ENCODE measurements around the gene SSUH2.
"Not testable (repeated sequence)": the region's sequence is repeated elsewhere in the genome, so short reads cannot be mapped to it uniquely, and the experiment has no call there.

SSUH2 gene, protein sequence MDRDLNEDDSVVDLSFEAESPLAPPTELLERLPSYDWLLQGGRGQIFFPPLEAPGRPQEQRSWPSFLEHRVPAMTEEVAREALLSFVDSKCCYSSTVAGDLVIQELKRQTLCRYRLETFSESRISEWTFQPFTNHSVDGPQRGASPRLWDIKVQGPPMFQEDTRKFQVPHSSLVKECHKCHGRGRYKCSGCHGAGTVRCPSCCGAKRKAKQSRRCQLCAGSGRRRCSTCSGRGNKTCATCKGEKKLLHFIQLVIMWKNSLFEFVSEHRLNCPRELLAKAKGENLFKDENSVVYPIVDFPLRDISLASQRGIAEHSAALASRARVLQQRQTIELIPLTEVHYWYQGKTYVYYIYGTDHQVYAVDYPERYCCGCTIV

GRCh38 chr3:8644748-8645390 is at the start of gene SSUH2:
TSS of gene SSUH2 (minus strand) at chr3:8644798. CDS start at chr3:8644758, 40 bp downstream.
- DNase-seq (ENCODE audit: low spot score) = no peak

GRCh38 chr3:8691295-8691694 is 46.7 kb upstream of the SSUH2 start:
- DNase-seq (ENCODE audit: low spot score) = not testable (repeated sequence)

DNA sequence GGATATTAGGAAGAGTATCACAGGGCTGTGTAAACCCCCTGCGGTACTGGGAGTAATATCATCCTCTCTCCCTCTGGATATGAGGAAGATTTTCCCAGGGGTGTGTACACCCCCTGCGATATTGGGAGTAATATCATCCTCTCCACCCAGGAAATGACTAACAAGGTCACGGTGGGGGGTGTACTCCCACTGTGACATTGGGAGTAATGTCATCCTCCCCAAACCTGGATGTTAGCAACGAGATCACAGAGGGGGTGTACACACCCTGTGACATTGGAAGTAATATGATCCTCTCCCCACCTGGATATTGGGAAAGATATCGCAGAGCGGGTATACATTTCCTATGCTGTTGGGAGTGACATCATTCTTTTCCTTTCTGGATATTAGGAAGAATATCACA is 40.4 kb upstream of the SSUH2 start:
- not testable (repeated sequence) for DNase-seq (ENCODE audit: low spot score)

DNA sequence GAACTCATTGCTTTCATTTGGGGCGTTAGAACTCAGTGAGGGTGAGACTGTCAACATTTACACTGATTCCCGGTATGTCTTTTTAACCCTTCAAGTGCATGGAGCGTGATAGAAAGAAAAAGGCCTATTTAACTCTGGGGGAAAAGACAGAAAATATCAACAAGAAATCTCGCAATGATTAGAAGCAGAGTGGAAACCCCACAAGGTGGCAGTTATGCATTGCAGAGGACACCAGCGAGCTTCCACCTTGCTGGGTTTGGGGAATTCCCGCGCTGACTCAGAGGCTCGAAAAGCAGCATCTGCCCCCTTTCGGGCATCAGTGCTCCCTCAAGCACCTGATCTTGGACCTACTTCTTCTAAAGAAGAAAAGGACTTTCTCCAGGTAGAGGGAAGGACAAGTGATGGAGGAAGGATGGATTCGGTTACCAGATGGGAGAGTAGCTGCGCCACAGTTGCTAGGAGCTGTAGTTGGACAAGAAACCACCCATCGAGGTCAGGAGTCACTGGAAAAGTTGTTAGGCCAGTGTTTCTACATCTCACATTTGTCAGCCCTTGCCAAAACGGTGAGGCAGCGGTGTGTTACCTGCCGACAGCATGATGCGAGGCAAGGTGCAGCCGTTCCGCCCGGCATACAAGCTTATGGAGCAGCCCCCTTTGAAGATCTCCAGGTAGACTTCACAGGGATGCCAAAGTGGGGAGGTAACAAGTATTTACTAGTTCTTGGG is 38.4 kb upstream of the SSUH2 start:
- DNase-seq (ENCODE audit: low spot score) = not testable (repeated sequence)

GRCh38 chr3:8681881-8682538 is 37.4 kb upstream of the SSUH2 start:
- DNase-seq (ENCODE audit: low spot score) = not testable (repeated sequence)

DNA sequence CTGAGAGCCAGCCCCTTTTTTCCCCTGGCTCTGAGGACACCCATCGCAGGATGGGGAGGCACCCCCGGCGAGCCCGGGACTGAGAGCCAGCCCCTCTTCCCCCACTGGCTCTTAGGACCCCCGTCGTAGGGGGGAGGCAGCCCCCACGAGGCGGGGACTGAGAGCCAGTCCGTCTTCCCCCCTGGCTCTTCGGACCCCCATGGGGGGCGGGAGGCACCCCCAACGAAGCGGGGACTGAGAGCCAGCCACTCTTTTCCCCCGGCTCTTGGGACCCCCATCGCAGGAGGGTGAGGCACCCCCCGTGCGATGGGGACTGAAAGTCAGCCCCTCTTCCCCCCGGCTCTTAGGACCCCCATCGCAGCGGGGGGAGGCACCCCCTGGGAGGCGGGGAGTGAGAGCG is 36.8 kb upstream of the SSUH2 start:
- no peak for DNase-seq (ENCODE audit: low spot score)

- DNase-seq (ENCODE audit: low spot score) = not testable (repeated sequence)
Measured at GRCh38 chr3:8679817-8680553, 35.4 kb upstream of the SSUH2 start.

DNA sequence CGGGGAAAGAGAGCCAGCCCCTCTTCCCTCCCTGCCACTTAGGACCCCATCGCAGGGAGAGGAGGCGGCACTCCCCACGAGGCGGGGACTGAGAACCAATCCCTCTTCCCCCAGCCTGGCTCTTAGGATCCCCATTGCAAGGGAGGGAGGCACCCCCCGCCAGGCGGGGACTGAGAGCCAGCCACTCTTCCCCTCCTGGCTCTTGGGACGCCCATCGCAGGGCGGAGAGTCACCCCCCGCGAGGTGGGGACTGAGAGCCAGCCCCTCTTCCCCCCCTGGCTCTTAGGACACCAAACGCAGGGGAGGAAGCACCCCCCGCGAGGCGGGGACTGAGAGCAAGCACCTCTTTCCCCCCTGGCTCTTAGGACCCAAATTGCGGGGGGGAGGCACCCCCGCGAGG is 34.2 kb upstream of the SSUH2 start:
- no peak for DNase-seq (ENCODE audit: low spot score)

GRCh38 chr3:8677258-8677657 is 32.7 kb upstream of the SSUH2 start:
- DNase-seq (ENCODE audit: low spot score) = not testable (repeated sequence)

GRCh38 chr3:8675591-8675990 is 31.0 kb upstream of the SSUH2 start:
- not testable (repeated sequence) for DNase-seq (ENCODE audit: low spot score)

DNA sequence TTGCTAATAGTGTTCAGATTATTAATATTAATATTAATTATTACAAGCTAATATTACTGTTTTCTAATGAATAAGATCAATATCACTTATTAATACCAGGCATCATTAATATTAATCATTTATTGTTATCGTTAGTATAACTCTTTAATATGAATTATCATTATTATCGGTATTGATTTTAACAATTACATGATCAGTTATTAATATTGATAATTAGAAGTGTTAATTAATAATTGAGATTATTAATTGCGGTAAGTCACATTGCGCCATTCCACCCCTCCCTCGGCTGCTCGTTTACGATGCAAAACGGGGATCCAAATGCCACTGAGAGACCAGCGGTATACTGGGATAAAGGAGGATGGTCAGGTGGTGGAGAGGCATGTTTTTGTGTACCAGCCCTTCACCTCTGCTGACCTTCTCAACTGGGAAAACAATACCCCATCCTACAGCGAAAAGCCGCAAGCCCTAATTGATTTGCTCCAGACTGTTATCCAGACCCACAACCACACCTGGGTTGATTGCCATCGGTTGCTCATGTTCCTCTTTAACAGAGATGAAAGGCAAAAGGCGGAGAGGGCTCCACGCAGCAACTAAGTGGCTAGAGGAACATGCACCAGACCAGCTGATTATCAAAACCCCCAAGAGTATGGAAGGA is 28.6 kb upstream of the SSUH2 start:
- no peak for DNase-seq (ENCODE audit: low spot score)

GRCh38 chr3:8669019-8669418 is 24.4 kb upstream of the SSUH2 start:
- DNase-seq (ENCODE audit: low spot score) = no peak

- DNase-seq (ENCODE audit: low spot score) = no peak
Measured at GRCh38 chr3:8668216-8668615, 23.6 kb upstream of the SSUH2 start.

DNA sequence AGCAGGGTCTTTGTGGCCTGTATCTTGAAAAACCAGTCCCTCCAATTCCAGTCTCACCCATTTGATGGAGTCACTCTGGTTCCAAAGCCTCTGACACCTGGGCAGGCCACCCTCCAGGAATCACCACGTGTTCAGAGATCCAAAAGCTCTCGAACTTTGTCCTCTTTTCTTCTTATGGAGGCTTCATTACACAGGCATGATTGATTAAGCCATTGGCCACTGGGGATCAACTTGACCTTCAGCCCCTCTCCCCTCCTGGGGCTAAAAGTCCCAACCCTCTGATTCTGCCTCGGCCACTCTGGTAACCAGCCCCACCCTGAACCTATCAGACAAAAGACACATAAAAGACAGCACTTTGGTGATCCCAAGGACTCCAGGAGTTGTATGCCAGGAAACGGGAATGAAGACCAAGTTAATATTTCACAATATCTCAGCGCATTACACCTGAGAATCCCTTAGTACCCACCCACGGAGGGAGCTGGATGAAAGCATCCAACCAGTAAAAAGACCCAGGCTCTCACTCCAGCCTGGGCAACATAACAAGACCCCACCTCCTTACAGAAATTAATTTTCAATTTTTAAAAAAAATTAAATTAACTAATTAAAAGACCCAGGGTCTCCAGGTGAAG is 23.0 kb upstream of the SSUH2 start:
- DNase-seq (ENCODE audit: low spot score) = no peak

DNA sequence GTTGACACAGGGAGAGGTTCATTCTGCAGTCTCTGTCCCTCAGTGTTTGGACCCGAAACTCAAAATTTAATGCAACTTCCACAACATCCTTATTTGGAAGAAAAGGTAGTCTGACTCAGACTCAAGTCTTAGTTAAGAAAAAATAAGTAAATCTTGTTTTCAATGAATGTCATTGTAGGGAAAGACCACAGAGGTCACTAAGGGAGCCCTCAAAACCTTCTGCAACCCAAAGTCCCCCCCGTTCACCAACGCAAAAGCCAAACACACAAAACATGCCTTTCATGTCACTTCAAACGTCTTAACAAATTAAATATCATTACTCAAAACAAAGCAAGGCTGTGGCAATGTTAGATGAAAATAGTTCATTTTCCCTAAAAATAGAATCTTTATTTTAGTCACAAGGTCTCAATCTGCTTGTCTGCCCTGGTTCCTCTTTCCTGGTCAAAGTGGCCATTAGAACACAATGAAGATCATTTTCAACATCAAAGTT is 20.9 kb upstream of the SSUH2 start:
- no peak for DNase-seq (ENCODE audit: low spot score)

GRCh38 chr3:8663177-8664061 is 18.8 kb upstream of the SSUH2 start:
- DNase-seq (ENCODE audit: low spot score) = peak; percentile 91

GRCh38 chr3:8662594-8662993 is 18.0 kb upstream of the SSUH2 start:
- DNase-seq (ENCODE audit: low spot score) = no peak

GRCh38 chr3:8660175-8661118 is 15.8 kb upstream of the SSUH2 start:
- DNase-seq (ENCODE audit: low spot score) = no peak
